DND-41 (cell line): Measurements from ENCODE around the gene TNRC6A.
"Not testable (repeated sequence)": the region's sequence is repeated elsewhere in the genome, so short reads cannot be mapped to it uniquely, and the experiment has no call there.

ENCODE experiments used
- EZH2 ChIP-seq: IDR thresholded peaks from 3 replicates; pipeline ENCODE4 v1.6.1; 2012; ENCODE audit warnings: borderline replicate concordance, low read depth, mild to moderate bottlenecking, moderate library complexity, low read length, inconsistent platforms; ENCODE audit not compliant: severe bottlenecking
- TF ChIP-seq, protein P1 (sequence below): IDR thresholded peaks from 2 replicates; pipeline ENCODE4 v1.5.1; 2012; ENCODE audit warnings: borderline replicate concordance, low read length, moderate library complexity, mild to moderate bottlenecking; ENCODE audit not compliant: poor library complexity, severe bottlenecking; ENCODE audit errors: extremely low read depth

DNA sequence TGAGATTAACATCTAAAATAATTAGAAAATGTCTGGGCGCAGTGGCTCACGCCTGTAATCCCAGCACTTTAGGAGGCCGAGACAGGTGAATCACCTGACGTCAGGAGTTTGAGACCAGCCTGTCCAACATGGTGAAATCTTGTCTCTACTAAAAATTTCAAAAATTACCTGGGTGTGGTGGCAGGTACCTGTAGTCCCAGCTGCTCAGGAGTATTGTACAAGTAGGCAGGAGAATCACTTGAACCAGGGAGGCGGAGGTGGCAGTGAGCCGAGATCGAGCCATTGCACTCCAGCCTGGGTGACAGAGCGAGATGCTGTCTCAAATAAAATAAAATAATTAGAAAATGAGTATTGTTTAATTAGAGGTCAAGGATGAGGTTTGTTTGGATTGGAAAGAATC lies 13.2 kb downstream of the TNRC6A start:
- TF ChIP-seq, protein P1, sequence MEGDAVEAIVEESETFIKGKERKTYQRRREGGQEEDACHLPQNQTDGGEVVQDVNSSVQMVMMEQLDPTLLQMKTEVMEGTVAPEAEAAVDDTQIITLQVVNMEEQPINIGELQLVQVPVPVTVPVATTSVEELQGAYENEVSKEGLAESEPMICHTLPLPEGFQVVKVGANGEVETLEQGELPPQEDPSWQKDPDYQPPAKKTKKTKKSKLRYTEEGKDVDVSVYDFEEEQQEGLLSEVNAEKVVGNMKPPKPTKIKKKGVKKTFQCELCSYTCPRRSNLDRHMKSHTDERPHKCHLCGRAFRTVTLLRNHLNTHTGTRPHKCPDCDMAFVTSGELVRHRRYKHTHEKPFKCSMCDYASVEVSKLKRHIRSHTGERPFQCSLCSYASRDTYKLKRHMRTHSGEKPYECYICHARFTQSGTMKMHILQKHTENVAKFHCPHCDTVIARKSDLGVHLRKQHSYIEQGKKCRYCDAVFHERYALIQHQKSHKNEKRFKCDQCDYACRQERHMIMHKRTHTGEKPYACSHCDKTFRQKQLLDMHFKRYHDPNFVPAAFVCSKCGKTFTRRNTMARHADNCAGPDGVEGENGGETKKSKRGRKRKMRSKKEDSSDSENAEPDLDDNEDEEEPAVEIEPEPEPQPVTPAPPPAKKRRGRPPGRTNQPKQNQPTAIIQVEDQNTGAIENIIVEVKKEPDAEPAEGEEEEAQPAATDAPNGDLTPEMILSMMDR, result not testable (repeated sequence)
- not testable (repeated sequence) for TF ChIP-seq EZH2
